ENCODE data around the gene ARHGAP24. TPM values are rescaled to one million over a fixed set of nuclear protein-coding genes. Genes with fewer than 3 reads are reported as not detected.
"Not testable (repeated sequence)": the region's sequence is repeated elsewhere in the genome, so short reads cannot be mapped to it uniquely, and the experiment has no call there.

Gene ARHGAP24
- total and polyA plus RNA-seq, 8 donors, result 10.5 to 34.7 (median 17.1) TPM

DNA sequence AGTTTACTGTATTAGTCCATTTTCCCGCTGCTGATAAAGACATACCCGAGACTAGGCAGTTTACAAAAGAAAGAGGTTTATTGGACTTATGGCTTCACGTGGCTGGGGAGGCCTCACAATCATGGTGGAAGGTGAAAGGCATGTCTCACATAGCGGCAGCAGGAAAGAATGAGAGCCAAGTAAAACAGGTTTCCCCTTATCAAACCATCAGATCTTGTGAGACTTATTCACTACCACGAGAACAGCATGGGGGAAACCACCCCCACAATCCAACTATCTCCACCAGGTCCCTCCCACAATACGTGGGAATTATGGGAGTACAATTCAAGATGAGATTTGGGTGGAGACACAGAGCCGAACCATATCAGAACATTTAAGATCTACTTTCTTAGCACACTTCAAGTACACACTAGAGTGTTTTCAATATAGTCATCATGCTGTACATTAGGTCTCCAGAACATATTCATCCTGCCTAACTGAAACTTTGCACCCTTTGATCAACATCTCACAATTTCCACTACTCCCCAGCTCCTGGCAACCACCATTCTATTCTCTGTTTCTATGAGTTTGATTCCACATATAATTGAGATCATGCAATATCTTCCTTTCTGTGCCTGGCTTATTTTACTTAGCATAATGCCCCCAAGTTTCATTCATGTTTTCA is 341.0 kb downstream of the ARHGAP24 start:
- intact Hi-C loops (cut with DNase I), result loop anchor here in 1 of 3 donors (10.0 kb wide), 1 partner anchor 139 kb away; no protein-coding TSS in a partner anchor
- Histone ChIP-seq H3K4me1 (no peaks in the 10 kb centered on the region), H3K27ac (no peak overlapping the region), H3K9me3 (no peaks in the 10 kb centered on the region), H3K27me3 (no peaks in the 10 kb centered on the region), H3K4me3 (no peak overlapping the region), H3K36me3 (no peaks in the 10 kb centered on the region)
- DNase-seq (no peak), FAIRE-seq (no peak), ATAC-seq (no peak)
- TF ChIP-seq, protein P1, sequence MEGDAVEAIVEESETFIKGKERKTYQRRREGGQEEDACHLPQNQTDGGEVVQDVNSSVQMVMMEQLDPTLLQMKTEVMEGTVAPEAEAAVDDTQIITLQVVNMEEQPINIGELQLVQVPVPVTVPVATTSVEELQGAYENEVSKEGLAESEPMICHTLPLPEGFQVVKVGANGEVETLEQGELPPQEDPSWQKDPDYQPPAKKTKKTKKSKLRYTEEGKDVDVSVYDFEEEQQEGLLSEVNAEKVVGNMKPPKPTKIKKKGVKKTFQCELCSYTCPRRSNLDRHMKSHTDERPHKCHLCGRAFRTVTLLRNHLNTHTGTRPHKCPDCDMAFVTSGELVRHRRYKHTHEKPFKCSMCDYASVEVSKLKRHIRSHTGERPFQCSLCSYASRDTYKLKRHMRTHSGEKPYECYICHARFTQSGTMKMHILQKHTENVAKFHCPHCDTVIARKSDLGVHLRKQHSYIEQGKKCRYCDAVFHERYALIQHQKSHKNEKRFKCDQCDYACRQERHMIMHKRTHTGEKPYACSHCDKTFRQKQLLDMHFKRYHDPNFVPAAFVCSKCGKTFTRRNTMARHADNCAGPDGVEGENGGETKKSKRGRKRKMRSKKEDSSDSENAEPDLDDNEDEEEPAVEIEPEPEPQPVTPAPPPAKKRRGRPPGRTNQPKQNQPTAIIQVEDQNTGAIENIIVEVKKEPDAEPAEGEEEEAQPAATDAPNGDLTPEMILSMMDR (IDR thresholded peaks at IDR 0.05), result no peak
- WGBS, 2 donors, result 89 to 93% methylated on average over 7 of the region's 7 CpGs

GRCh38 chr4:85818700-85819099 is 343.8 kb downstream of the ARHGAP24 start:
- Histone ChIP-seq H3K4me3 (no peak overlapping the region), H3K4me1 (no peaks in the 10 kb centered on the region), H3K27me3 (no peaks in the 10 kb centered on the region), H3K36me3 (no peaks in the 10 kb centered on the region), H3K9me3 (no peaks in the 10 kb centered on the region), H3K27ac (no peak overlapping the region)
- FAIRE-seq (no peak), DNase-seq (no peak), ATAC-seq (no peak)
- intact Hi-C loops (cut with DNase I), result loop anchor here in 1 of 3 donors (10.0 kb wide), 1 partner anchor 136 kb away; no protein-coding TSS in a partner anchor
- 47 to 56% methylated on average over 3 of the region's 3 CpGs for WGBS, 2 donors
- TF ChIP-seq, protein P1 (IDR thresholded peaks at IDR 0.05), result no peak

GRCh38 chr4:85820101-85820500 is 345.2 kb downstream of the ARHGAP24 start:
- H3K9me3 ChIP-seq; ATAC-seq; intact Hi-C loops (cut with DNase I); H3K27ac ChIP-seq; H3K36me3 ChIP-seq; H3K4me1 ChIP-seq; FAIRE-seq; DNase-seq; H3K4me3 ChIP-seq; H3K27me3 ChIP-seq: not testable (repeated sequence)

DNA sequence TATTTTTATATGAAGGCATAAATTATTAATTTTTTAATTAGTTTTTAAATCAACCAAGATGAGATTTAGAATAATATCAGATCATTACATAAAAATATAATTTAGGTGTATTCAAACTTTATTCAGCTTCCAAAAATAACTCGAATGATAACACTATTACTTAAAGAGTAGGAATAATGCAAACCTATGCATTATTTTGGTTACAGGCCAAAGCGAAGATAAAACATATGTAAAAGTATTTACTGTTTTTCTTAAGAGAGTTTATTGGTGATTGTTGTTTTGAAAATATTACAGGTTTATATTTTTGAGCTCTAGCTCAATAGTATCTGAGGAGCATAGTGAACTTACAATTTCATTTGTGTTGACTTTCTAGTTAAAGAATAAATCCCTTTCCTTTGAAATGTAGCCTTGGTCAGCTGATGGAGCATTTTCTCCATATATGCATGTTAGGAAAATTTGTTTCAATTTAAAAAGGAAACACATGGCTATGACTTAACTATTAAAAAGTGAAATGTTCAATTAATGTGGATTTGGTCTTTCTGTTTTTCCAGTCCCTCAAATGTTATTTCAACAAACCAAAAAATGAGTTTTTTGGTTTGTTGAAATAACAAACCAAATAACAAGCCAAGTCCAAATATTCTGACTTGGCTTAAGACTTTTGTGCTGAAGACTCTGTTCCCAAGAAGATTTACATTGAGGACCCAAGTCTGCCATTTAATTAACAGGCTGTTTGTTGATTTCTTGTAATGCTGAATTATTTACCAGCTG is 346.9 kb downstream of the ARHGAP24 start:
- H3K9me3 ChIP-seq, result no peaks in the 10 kb centered on the region
- no peak for ATAC-seq
- FAIRE-seq, result no peak
- peaks cover 8 to 13% (median 8%) of the 10 kb centered on the region in 3 donors for H3K4me1 ChIP-seq
- WGBS, 2 donors, result 94% methylated on average over 2 of the region's 2 CpGs
- H3K27me3 ChIP-seq, result no peaks in the 10 kb centered on the region
- intact Hi-C loops (cut with DNase I), result no loop called here
- no peaks in the 10 kb centered on the region for H3K36me3 ChIP-seq
- TF ChIP-seq, protein P1 (IDR thresholded peaks at IDR 0.05), result no peak
- no peak overlapping the region for H3K27ac ChIP-seq
- H3K4me3 ChIP-seq, result no peak overlapping the region
- no peak for DNase-seq

DNA sequence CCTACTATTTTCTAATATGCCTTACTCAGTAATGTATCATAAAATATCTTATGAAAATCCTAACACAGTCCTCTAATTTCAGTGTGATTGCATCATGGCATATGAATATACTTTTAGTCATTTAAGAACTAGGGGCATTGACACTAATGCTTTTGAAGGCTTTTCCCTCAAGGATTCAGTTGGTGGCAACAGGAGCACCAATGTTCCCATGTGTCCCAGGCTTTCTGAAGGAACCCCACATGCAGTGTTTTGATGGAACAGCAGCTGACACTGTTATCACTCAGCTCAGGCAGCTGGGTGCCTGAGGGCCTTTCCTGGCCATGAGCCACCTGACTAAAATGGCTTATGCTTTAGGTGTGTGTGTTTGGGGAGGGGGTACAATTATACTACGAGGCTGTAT is 348.3 kb downstream of the ARHGAP24 start:
- ATAC-seq, result no peak
- no peak for DNase-seq
- Histone ChIP-seq H3K27ac (no peak overlapping the region), H3K9me3 (no peaks in the 10 kb centered on the region), H3K27me3 (no peaks in the 10 kb centered on the region), H3K36me3 (no peaks in the 10 kb centered on the region), H3K4me3 (no peak overlapping the region), H3K4me1 (peaks cover 10 to 16% (median 11%) of the 10 kb centered on the region in 3 donors)
- FAIRE-seq, result no peak
- TF ChIP-seq, protein P1 (IDR thresholded peaks at IDR 0.05), result no peak
- WGBS, 2 donors, result 42 to 63% methylated on average over 1 of the region's 1 CpG
- intact Hi-C loops (cut with DNase I), result no loop called here
